ENCODE results near the gene RBMS1.
"Not testable (repeated sequence)": the region's sequence is repeated elsewhere in the genome, so short reads cannot be mapped to it uniquely, and the experiment has no call there.

RBMS1 gene

GRCh38 chr2:160501370-160501769 lies 7.8 kb upstream of the RBMS1 start:
- Histone ChIP-seq H3K9ac (ENCODE audit: low read length in 2 of 2) (no peak overlapping the region), H3K27me3 (ENCODE audit: control insufficient read depth in 1 of 2, insufficient read depth in 2 of 2, low read length in 2 of 2) (no peaks in the 10 kb centered on the region), H3K4me1 (ENCODE audit: control insufficient read depth, insufficient read depth, low read length) (no peaks in the 10 kb centered on the region), H3K9me3 (ENCODE audit: control insufficient read depth in 2 of 2, low read length in 2 of 2) (no peaks in the 10 kb centered on the region), H3K27ac (ENCODE audit: low read length) (no peak overlapping the region), H3K36me3 (ENCODE audit: control insufficient read depth in 2 of 2, insufficient read depth in 2 of 2, low read length in 2 of 2) (no peaks in the 10 kb centered on the region), H3K4me3 (ENCODE audit: low read length in 2 of 2) (no peak overlapping the region)

GRCh38 chr2:160499865-160500264 lies 6.3 kb upstream of the RBMS1 start:
- Histone ChIP-seq H3K27ac (ENCODE audit: low read length) (no peak overlapping the region), H3K4me1 (ENCODE audit: control insufficient read depth, insufficient read depth, low read length) (no peaks in the 10 kb centered on the region), H3K27me3 (ENCODE audit: control insufficient read depth in 1 of 2, insufficient read depth in 2 of 2, low read length in 2 of 2) (no peaks in the 10 kb centered on the region), H3K4me3 (ENCODE audit: low read length in 2 of 2) (no peak overlapping the region), H3K9me3 (ENCODE audit: control insufficient read depth in 2 of 2, low read length in 2 of 2) (no peaks in the 10 kb centered on the region), H3K9ac (ENCODE audit: low read length in 2 of 2) (no peak overlapping the region), H3K36me3 (ENCODE audit: control insufficient read depth in 2 of 2, insufficient read depth in 2 of 2, low read length in 2 of 2) (no peaks in the 10 kb centered on the region)

DNA sequence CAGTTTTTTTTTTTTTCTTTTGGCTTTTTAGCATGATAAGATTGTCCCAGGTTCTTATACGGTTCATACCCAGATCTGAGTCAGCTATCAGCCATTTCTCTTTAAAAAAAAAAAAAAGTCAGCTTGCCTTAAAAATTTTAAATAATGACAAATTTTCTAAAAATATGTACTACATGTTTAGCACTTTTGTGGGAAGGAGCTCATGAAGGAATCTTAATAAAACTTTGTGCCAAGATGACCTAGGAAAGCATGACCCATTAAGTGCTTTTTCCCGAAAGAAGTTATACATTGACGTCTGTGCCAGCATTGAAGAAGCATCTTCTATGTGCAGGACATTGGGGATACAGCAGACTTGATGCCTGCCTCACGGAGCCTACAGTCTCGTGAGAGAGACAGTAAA lies 4.5 kb upstream of the RBMS1 start:
- no peaks in the 10 kb centered on the region for H3K36me3 ChIP-seq (ENCODE audit: control insufficient read depth in 2 of 2, insufficient read depth in 2 of 2, low read length in 2 of 2)
- H3K4me1 ChIP-seq (ENCODE audit: control insufficient read depth, insufficient read depth, low read length): peaks cover 2% of the 10 kb centered on the region
- H3K4me3 ChIP-seq (ENCODE audit: low read length in 2 of 2): no peak overlapping the region
- no peak overlapping the region for H3K9ac ChIP-seq (ENCODE audit: low read length in 2 of 2)
- no peaks in the 10 kb centered on the region for H3K27me3 ChIP-seq (ENCODE audit: control insufficient read depth in 1 of 2, insufficient read depth in 2 of 2, low read length in 2 of 2)
- H3K9me3 ChIP-seq (ENCODE audit: control insufficient read depth in 2 of 2, low read length in 2 of 2): no peaks in the 10 kb centered on the region
- H3K27ac ChIP-seq (ENCODE audit: low read length): no peak overlapping the region

- Histone ChIP-seq H3K9me3 (ENCODE audit: control insufficient read depth in 2 of 2, low read length in 2 of 2) (no peaks in the 10 kb centered on the region), H3K27ac (ENCODE audit: low read length) (peak overlapping the region; percentile 7), H3K27me3 (ENCODE audit: control insufficient read depth in 1 of 2, insufficient read depth in 2 of 2, low read length in 2 of 2) (no peaks in the 10 kb centered on the region), H3K36me3 (ENCODE audit: control insufficient read depth in 2 of 2, insufficient read depth in 2 of 2, low read length in 2 of 2) (no peaks in the 10 kb centered on the region), H3K4me1 (ENCODE audit: control insufficient read depth, insufficient read depth, low read length) (peaks cover 2% of the 10 kb centered on the region), H3K4me3 (ENCODE audit: low read length in 2 of 2) (peak overlapping the region; percentile 59 to 81), H3K9ac (ENCODE audit: low read length in 2 of 2) (peak overlapping the region in 1 of 2 donors; percentile 87)
Observed at GRCh38 chr2:160494201-160494644, 616 bp upstream of the RBMS1 start.

DNA sequence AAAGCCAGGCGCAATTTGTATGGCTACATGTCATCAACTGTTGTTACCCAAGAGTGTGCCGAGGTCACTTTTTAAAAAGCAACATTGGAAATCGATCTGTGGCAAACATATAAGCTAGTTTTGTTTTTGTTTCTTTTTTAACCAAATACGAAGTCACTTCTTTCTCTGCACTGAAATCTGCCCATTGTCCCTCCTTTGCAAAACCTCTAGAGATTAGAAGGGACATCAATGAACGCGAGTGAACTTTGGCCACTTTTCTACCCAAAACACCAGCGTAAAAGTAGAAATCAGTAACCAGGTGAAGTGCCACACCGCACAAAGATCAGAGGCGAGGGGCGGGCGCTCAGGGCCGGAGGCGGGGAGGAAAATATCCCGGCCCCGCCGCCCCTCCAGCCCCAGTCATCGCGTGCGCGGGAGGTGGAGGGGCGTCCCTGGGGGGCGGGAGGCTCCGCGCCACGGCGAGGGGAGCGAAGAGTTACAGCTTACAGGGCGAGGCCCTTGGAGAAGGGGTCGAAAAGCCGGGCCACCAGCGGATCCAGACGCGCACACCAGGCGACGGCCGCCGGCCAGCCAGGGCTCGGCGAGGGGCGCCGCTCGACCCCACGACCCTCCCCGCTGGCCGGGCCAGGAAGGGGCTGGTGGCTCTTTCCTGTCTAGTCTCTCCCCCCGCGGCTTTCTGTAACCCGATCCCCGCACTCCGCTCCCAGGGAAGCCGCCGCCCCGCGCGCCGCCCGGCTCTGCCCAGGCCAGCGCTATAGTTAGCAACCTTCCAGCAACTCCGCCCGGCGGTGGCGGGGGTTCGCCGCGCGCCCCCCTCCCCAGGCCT lies 993 bp downstream of the RBMS1 start:
- Histone ChIP-seq H3K4me1 (ENCODE audit: control insufficient read depth, insufficient read depth, low read length) (peaks cover 2% of the 10 kb centered on the region), H3K4me3 (ENCODE audit: low read length in 2 of 2) (peak overlapping the region; percentile 67 to 81), H3K9me3 (ENCODE audit: control insufficient read depth in 2 of 2, low read length in 2 of 2) (no peaks in the 10 kb centered on the region), H3K27me3 (ENCODE audit: control insufficient read depth in 1 of 2, insufficient read depth in 2 of 2, low read length in 2 of 2) (no peaks in the 10 kb centered on the region), H3K9ac (ENCODE audit: low read length in 2 of 2) (peak overlapping the region; percentile 80 to 87), H3K27ac (ENCODE audit: low read length) (peak overlapping the region; percentile 76), H3K36me3 (ENCODE audit: control insufficient read depth in 2 of 2, insufficient read depth in 2 of 2, low read length in 2 of 2) (no peaks in the 10 kb centered on the region)

GRCh38 chr2:160491911-160492371 lies 1.7 kb downstream of the RBMS1 start:
- no peaks in the 10 kb centered on the region for H3K27me3 ChIP-seq (ENCODE audit: control insufficient read depth in 1 of 2, insufficient read depth in 2 of 2, low read length in 2 of 2)
- peaks cover 2% of the 10 kb centered on the region for H3K4me1 ChIP-seq (ENCODE audit: control insufficient read depth, insufficient read depth, low read length)
- H3K27ac ChIP-seq (ENCODE audit: low read length): peak overlapping the region; percentile 76
- peak overlapping the region; percentile 67 to 81 for H3K4me3 ChIP-seq (ENCODE audit: low read length in 2 of 2)
- H3K9ac ChIP-seq (ENCODE audit: low read length in 2 of 2): peak overlapping the region; percentile 80 to 87
- no peaks in the 10 kb centered on the region for H3K36me3 ChIP-seq (ENCODE audit: control insufficient read depth in 2 of 2, insufficient read depth in 2 of 2, low read length in 2 of 2)
- H3K9me3 ChIP-seq (ENCODE audit: control insufficient read depth in 2 of 2, low read length in 2 of 2): no peaks in the 10 kb centered on the region

DNA sequence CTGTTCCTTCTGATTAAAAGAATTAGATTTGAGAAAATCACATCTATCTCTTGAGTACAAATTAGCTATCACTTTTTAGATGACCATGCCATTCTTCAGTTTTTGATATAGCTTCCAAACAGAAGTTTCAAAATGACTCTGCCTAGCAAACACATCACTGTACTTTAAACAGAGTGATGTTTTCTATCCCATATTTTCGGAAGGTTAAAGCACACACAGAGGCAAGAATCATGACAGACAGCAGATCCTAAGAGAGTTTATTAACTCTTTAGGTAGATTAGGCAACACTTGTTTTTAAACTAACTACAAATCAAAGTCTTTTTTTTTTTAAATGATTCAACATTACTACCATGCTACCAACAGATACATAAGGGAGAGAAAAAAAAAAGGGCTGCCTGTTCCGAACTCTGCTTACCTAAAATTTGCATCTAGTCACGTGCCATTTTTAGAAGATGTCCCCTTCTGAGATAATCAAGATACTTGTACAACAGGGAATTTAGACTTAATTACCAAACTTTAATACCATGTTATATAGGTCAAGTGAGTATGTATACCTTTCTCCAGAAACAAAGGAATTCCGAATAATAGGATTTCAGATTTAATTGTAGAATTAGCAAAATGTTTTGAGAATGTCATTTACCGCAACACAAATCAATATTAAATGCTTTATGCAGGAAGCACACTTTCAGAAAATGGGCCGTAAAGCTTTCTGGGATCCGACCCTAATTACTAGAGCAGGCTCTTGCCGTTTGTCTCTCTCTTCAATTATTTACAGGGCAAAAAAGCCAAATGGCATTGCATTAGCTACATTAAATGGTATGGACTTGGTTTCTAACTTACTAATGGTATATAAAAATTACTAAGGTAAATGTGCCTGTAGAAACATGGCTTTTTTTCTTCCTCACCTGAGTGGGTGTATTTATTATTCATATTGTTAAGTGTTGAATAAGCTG lies 2.6 kb downstream of the RBMS1 start:
- Histone ChIP-seq H3K27ac (ENCODE audit: low read length) (no peak overlapping the region), H3K4me3 (ENCODE audit: low read length in 2 of 2) (peak overlapping the region; percentile 67 to 81), H3K9ac (ENCODE audit: low read length in 2 of 2) (peak overlapping the region in 1 of 2 donors; percentile 87), H3K9me3 (ENCODE audit: control insufficient read depth in 2 of 2, low read length in 2 of 2) (no peaks in the 10 kb centered on the region), H3K36me3 (ENCODE audit: control insufficient read depth in 2 of 2, insufficient read depth in 2 of 2, low read length in 2 of 2) (no peaks in the 10 kb centered on the region), H3K27me3 (ENCODE audit: control insufficient read depth in 1 of 2, insufficient read depth in 2 of 2, low read length in 2 of 2) (no peaks in the 10 kb centered on the region), H3K4me1 (ENCODE audit: control insufficient read depth, insufficient read depth, low read length) (peaks cover 2% of the 10 kb centered on the region)

GRCh38 chr2:160489111-160489510 lies 4.5 kb downstream of the RBMS1 start:
- Histone ChIP-seq H3K9me3 (ENCODE audit: control insufficient read depth in 2 of 2, low read length in 2 of 2) (no peaks in the 10 kb centered on the region), H3K27me3 (ENCODE audit: control insufficient read depth in 1 of 2, insufficient read depth in 2 of 2, low read length in 2 of 2) (no peaks in the 10 kb centered on the region), H3K4me3 (ENCODE audit: low read length in 2 of 2) (no peak overlapping the region), H3K4me1 (ENCODE audit: control insufficient read depth, insufficient read depth, low read length) (no peaks in the 10 kb centered on the region), H3K9ac (ENCODE audit: low read length in 2 of 2) (no peak overlapping the region), H3K36me3 (ENCODE audit: control insufficient read depth in 2 of 2, insufficient read depth in 2 of 2, low read length in 2 of 2) (no peaks in the 10 kb centered on the region), H3K27ac (ENCODE audit: low read length) (no peak overlapping the region)

DNA sequence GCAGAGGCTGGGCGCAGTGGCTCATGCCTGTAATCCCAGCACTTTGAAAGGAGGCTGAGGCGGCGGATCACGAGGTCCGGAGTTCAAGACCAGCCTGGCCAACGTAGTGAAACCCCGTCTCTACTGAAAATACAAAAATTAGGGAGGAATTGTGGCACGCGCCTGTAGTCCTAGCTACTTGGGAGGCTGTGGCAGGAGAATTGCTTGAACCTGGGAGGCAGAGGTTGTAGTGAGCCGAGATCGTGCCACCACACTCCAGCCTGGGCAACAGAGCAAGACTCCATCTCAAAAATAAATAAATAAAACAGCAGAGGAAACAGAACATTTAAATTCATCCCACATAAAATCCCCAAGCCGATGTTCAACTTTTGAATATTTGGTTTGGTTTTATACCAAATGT lies 5.3 kb downstream of the RBMS1 start:
- not testable (repeated sequence) for H3K9ac ChIP-seq (ENCODE audit: low read length in 2 of 2); H3K4me1 ChIP-seq (ENCODE audit: control insufficient read depth, insufficient read depth, low read length); H3K36me3 ChIP-seq (ENCODE audit: control insufficient read depth in 2 of 2, insufficient read depth in 2 of 2, low read length in 2 of 2); H3K4me3 ChIP-seq (ENCODE audit: low read length in 2 of 2); H3K9me3 ChIP-seq (ENCODE audit: control insufficient read depth in 2 of 2, low read length in 2 of 2); H3K27me3 ChIP-seq (ENCODE audit: control insufficient read depth in 1 of 2, insufficient read depth in 2 of 2, low read length in 2 of 2); H3K27ac ChIP-seq (ENCODE audit: low read length)

DNA sequence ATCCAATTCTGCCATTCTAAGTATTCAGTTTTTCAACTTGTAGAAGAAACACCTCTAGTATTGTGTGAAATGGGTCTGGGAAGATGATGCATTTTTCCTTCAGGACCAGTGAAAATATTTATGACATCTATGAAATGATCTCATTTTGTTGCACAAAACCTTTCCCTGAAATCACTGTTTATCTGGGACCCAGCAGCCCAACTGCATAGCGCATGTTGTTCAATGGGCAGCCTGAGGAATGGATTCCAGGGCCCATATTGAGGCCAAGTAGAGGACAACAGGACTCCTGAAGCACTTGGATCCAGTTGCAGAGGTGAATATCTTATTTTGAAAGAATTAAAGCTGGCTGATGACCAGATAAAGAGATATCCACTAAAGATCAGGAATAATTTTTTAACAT lies 7.3 kb downstream of the RBMS1 start:
- H3K27ac ChIP-seq (ENCODE audit: low read length): no peak overlapping the region
- H3K4me1 ChIP-seq (ENCODE audit: control insufficient read depth, insufficient read depth, low read length): no peaks in the 10 kb centered on the region

More for the DNA sequence above, 7.3 kb downstream of the RBMS1 start:
- H3K9me3 ChIP-seq (ENCODE audit: control insufficient read depth in 2 of 2, low read length in 2 of 2): no peaks in the 10 kb centered on the region
- no peak overlapping the region for H3K4me3 ChIP-seq (ENCODE audit: low read length in 2 of 2)
- H3K36me3 ChIP-seq (ENCODE audit: control insufficient read depth in 2 of 2, insufficient read depth in 2 of 2, low read length in 2 of 2): no peaks in the 10 kb centered on the region
- H3K9ac ChIP-seq (ENCODE audit: low read length in 2 of 2): no peak overlapping the region
- no peaks in the 10 kb centered on the region for H3K27me3 ChIP-seq (ENCODE audit: control insufficient read depth in 1 of 2, insufficient read depth in 2 of 2, low read length in 2 of 2)
